IMR-90 (cell line): Measurements from ENCODE around the gene SLC22A16.

Source experiments
- CTCF ChIP-seq: conservative IDR thresholded peaks from 2 replicates; pipeline ENCODE4 v1.5.1; 2012; ENCODE audit warnings: mild to moderate bottlenecking, low read depth, low read length, improper control_type of control experiment
- POLR2A ChIP-seq: IDR thresholded peaks from 2 replicates; pipeline ENCODE4 v1.6.1; 2012; ENCODE audit warnings: mild to moderate bottlenecking, low read depth, low read length
- RCOR1 ChIP-seq: IDR thresholded peaks from 2 replicates; pipeline ENCODE4 v1.6.1; 2012; ENCODE audit warnings: mild to moderate bottlenecking, low read length, improper control_type of control experiment; ENCODE audit not compliant: insufficient replicate concordance
- USF2 ChIP-seq: fragments of 150-350 bp; IDR thresholded peaks from 2 replicates; pipeline ENCODE4 v1.6.1; 2017; ENCODE audit warnings: mild to moderate bottlenecking, antibody characterized with exemption, low read length, low read depth

GRCh38 chr6:110491299-110491643, 14.9 kb upstream of the SLC22A16 start:
- TF ChIP-seq USF2 (no peak), POLR2A (no peak), CTCF (no peak), RCOR1 (no peak)
